A549 (cell line): ENCODE measurements around the gene KCNQ1. TPM values are rescaled to one million over a fixed set of nuclear protein-coding genes. Genes with fewer than 3 reads are reported as not detected.
A peak's percentile ranks its signal among the peaks of the same experiment; 100 is the strongest.

Source experiments
- ATAC-seq, 2 experiments: fragments of 200-7000 bp in 1 of 2; fragments of >200 bp in 1 of 2; cut with Nextera tagmentation in 1 of 2; cut with Tn5 transposase in 1 of 2; 3 replicates each; pipeline versions ENCODE4 v1.8.0 to v1.9.1; 2018 to 2020; ENCODE audit warnings: mild to moderate bottlenecking in 1 of 2, moderate library complexity in 1 of 2
- CTCF ChIA-PET: fragments of 300-600 bp; sonication (Branson Sonifier 250); formaldehyde crosslinking; extraction: SDS; loops from one replicate; lab custom pipeline; 2021; ENCODE audit warnings: antibody characterized with exemption, inconsistent platforms; lab: Yijun Ruan, JAX
- POLR2A ChIA-PET: fragments of 350-600 bp; formaldehyde crosslinking; extraction: SDS; loops from one replicate; lab custom pipeline; 2021; ENCODE audit warnings: antibody characterized with exemption, inconsistent platforms; lab: Yijun Ruan, JAX
- DNase-seq, 2 experiments: peaks; one replicate each; pipeline versions ENCODE4 v3.0.0 to v3.0.0-alpha.2; 2011 to 2016; ENCODE audit warnings: low read depth in 1 of 2, low spot score in 1 of 2
- FAIRE-seq: peaks from 2 replicates; lab custom pipeline; 2011; peaks lifted over from hg19 to GRCh38; lab: Jason Lieb, UNC
- H3K27ac ChIP-seq, 2 experiments: fragments of >200 bp; sonication (Bioruptor Twin); formaldehyde crosslinking; 3 replicates each; pipeline ENCODE4 v1.5.1; 2016 to 2017
- H3K4me1 ChIP-seq: fragments of >200 bp; sonication (Bioruptor Twin); formaldehyde crosslinking; 3 replicates; pipeline ENCODE4 v1.6.1; 2016
- H3K4me2 ChIP-seq: fragments of >200 bp; sonication (Bioruptor Twin); formaldehyde crosslinking; 3 replicates; pipeline ENCODE4 v1.6.1; 2016
- H3K4me3 ChIP-seq: fragments of >200 bp; sonication (Bioruptor Twin); formaldehyde crosslinking; 3 replicates; pipeline ENCODE4 v1.5.1; 2016
- H3K9me3 ChIP-seq: fragments of >200 bp; sonication (Bioruptor Twin); formaldehyde crosslinking; 3 replicates; pipeline ENCODE4 v1.6.1; 2016
- ATOH8 ChIP-seq: fragments of 250-450 bp; sonication (Bioruptor Pico); IDR thresholded peaks from 2 replicates; pipeline ENCODE4 v1.5.0; 2020; ENCODE audit warnings: low read depth, mild to moderate bottlenecking, moderate library complexity
- BHLHE40 ChIP-seq: IDR thresholded peaks from 2 replicates; pipeline ENCODE4 v1.6.1; 2012; ENCODE audit warnings: low read depth, low read length, inconsistent platforms
- CTCF ChIP-seq: fragments of >200 bp; sonication (Bioruptor Twin); formaldehyde crosslinking; IDR thresholded peaks from 3 replicates; pipeline ENCODE4 v1.5.1; 2016
- EHF ChIP-seq: fragments of 250-450 bp; sonication (Bioruptor Pico); IDR thresholded peaks from 2 replicates; pipeline ENCODE4 v1.5.0; 2020; ENCODE audit warnings: mild to moderate bottlenecking
- EHMT2 ChIP-seq: fragments of 200-600 bp; sonication (generic); IDR thresholded peaks from 2 replicates; pipeline ENCODE4 v1.6.1; 2016; ENCODE audit warnings: antibody characterized with exemption, low read depth, mild to moderate bottlenecking, moderate library complexity
- ESRRA ChIP-seq: fragments of 150-350 bp; IDR thresholded peaks from 2 replicates; pipeline ENCODE4 v1.6.1; 2014; ENCODE audit warnings: mild to moderate bottlenecking, low read length, borderline replicate concordance
- GATA3 ChIP-seq: IDR thresholded peaks from 2 replicates; pipeline ENCODE4 v1.6.1; 2012; ENCODE audit warnings: borderline replicate concordance
- HDAC2 ChIP-seq: fragments of 200-600 bp; sonication (generic); IDR thresholded peaks from 2 replicates; pipeline ENCODE4 v1.6.1; 2016
- JUNB ChIP-seq: fragments of >200 bp; sonication (Bioruptor Twin); formaldehyde crosslinking; IDR thresholded peaks from 2 replicates; pipeline ENCODE4 v1.6.1; 2016
- KDM1A ChIP-seq: fragments of 200-600 bp; sonication (generic); IDR thresholded peaks from 2 replicates; pipeline ENCODE4 v1.6.1; 2016; ENCODE audit warnings: low read depth, mild to moderate bottlenecking
- KDM5A ChIP-seq: fragments of 200-600 bp; sonication (generic); IDR thresholded peaks from 2 replicates; pipeline ENCODE4 v1.6.1; 2016; ENCODE audit warnings: antibody characterized with exemption, mild to moderate bottlenecking
- MAX ChIP-seq: IDR thresholded peaks from 2 replicates; pipeline ENCODE4 v1.6.1; 2012
- NFE2L2 ChIP-seq: fragments of 150-350 bp; conservative IDR thresholded peaks from 2 replicates; pipeline ENCODE4 v1.6.1; 2014; ENCODE audit warnings: low read length
- NPAS2 ChIP-seq: fragments of 250-450 bp; sonication (Bioruptor Pico); IDR thresholded peaks from 2 replicates; pipeline ENCODE4 v1.8.0; 2022; ENCODE audit warnings: mild to moderate bottlenecking, moderate library complexity, borderline replicate concordance
- PHF8 ChIP-seq: fragments of 200-600 bp; sonication (generic); IDR thresholded peaks from 2 replicates; pipeline ENCODE4 v1.6.1; 2016; ENCODE audit warnings: low read depth, mild to moderate bottlenecking, antibody characterized with exemption, moderate library complexity, borderline replicate concordance
- POLR2AphosphoS2 ChIP-seq: conservative IDR thresholded peaks from 2 replicates; pipeline ENCODE4 v1.6.1; 2012; ENCODE audit warnings: low read length, improper control_type of control experiment, inconsistent platforms
- RAD21 ChIP-seq, 2 experiments: fragments of >200 bp in 1 of 2; sonication (Bioruptor Twin) in 1 of 2; formaldehyde crosslinking in 1 of 2; IDR thresholded peaks in 1 of 2; conservative IDR thresholded peaks in 1 of 2; 2 replicates in 1 of 2; 3 replicates in 1 of 2; pipeline ENCODE4 v1.6.1; 2012 to 2018; ENCODE audit warnings: inconsistent platforms in 1 of 2
- REST ChIP-seq: fragments of 200-600 bp; sonication (generic); IDR thresholded peaks from 2 replicates; pipeline ENCODE4 v1.6.1; 2016; ENCODE audit warnings: antibody characterized with exemption, mild to moderate bottlenecking, moderate library complexity
- SREBF2 ChIP-seq: fragments of 450-650 bp; IDR thresholded peaks from 2 replicates; pipeline ENCODE4 v1.6.1; 2014; ENCODE audit warnings: mild to moderate bottlenecking, moderate library complexity
- TFCP2L1 ChIP-seq: fragments of 250-450 bp; sonication (Bioruptor Pico); IDR thresholded peaks from 2 replicates; pipeline ENCODE4 v1.5.0; 2021; ENCODE audit warnings: mild to moderate bottlenecking
- WGBS: methylation state at CpG from one replicate; pipeline ENCODE4 v1.1.6; 2017; ENCODE audit errors: missing lambda C conversion rate; 5-methylcytosine and 5-hydroxymethylcytosine counted together
- polyA plus RNA-seq, 4 experiments: library from polyadenylated mRNA; depleted of rRNA in 3 of 4; stranded (reverse); fragments of >200 nt; fragmentation: RNase III in 1 of 4; extraction: RNeasy Plus Mini Kit Qiagen cat#74134 plus additional on column Dnase treatment in 1 of 4; gene quantifications; 2 replicates in 3 of 4; 3 replicates in 1 of 4; pipeline ENCODE4 v1.2.3, GENCODE V29; 2011 to 2017

KCNQ1 gene
- polyA plus RNA-seq, 2 of the 4 experiments (the other 2 are of a cell fraction) = 0.14 to 0.17 TPM

- CTCF ChIA-PET = interaction anchor here (1.1 to 4.7 kb wide), 2 partner anchors 34 to 321 kb away, joined by 3 to 32 read pairs; no protein-coding TSS in a partner anchor
- H3K4me3 ChIP-seq = no peak overlapping the region
- DNase-seq (no peak), ATAC-seq (no peak), FAIRE-seq (no peak)
- peak in 1 of 2 experiments; percentile 23; a peak in 1 of 5 replicates for TF ChIP-seq RAD21 (conservative IDR thresholded peaks at IDR 0.05 in 1 of 2, IDR thresholded peaks at IDR 0.05 in 1 of 2)
- TF ChIP-seq BHLHE40 = no peak
- no peak for TF ChIP-seq NFE2L2
- TF ChIP-seq CTCF = no peak
- no peak for TF ChIP-seq KDM1A
- no peak for TF ChIP-seq SREBF2
- no peak for TF ChIP-seq KDM5A
- TF ChIP-seq TFCP2L1 (CRISPR knock-in tag) = no peak
- no peak overlapping the region for H3K4me2 ChIP-seq
- POLR2A ChIA-PET = no interaction called here
- no peaks in the 10 kb centered on the region for H3K9me3 ChIP-seq
- WGBS = 78% methylated on average over 10 of the region's 16 CpGs
- H3K27ac ChIP-seq = no peak overlapping the region
- H3K4me1 ChIP-seq = no peaks in the 10 kb centered on the region
Observed at GRCh38 chr11:2566223-2567025, 121.6 kb downstream of the KCNQ1 start.

- ChIA-PET POLR2A (no interaction called here), CTCF (interaction anchor here (1.1 to 4.7 kb wide), 3 partner anchors 12 to 321 kb away, joined by 3 to 32 read pairs (median 6); no protein-coding TSS in a partner anchor)
- FAIRE-seq (no peak), ATAC-seq (no peak), DNase-seq (no peak)
- 81% methylated on average over 3 of the region's 5 CpGs for WGBS
- H3K4me1 ChIP-seq = no peaks in the 10 kb centered on the region
- H3K4me2 ChIP-seq = no peak overlapping the region
- no peak for TF ChIP-seq ESRRA
- no peak for TF ChIP-seq EHF (CRISPR knock-in tag)
- TF ChIP-seq PHF8 = no peak
- no peak for TF ChIP-seq MAX
- no peak for TF ChIP-seq KDM5A
- no peak for TF ChIP-seq EHMT2
- no peak for TF ChIP-seq KDM1A
- no peak overlapping the region for H3K4me3 ChIP-seq
- peak overlapping the region in 1 of 2 experiments; percentile 11; a peak in 1 of 6 replicates for H3K27ac ChIP-seq
- H3K9me3 ChIP-seq = no peaks in the 10 kb centered on the region
Observed at GRCh38 chr11:2567026-2567671, 122.3 kb downstream of the KCNQ1 start.

GRCh38 chr11:2569321-2569721 is 124.5 kb downstream of the KCNQ1 start:
- WGBS = 77% methylated on average over 9 of the region's 14 CpGs
- ATAC-seq (no peak), DNase-seq (no peak), FAIRE-seq (no peak)
- ChIA-PET CTCF (interaction anchor here (0.7 to 4.7 kb wide), 3 partner anchors 15 to 308 kb away, joined by 3 to 32 read pairs (median 6); no protein-coding TSS in a partner anchor), POLR2A (no interaction called here)
- no peak overlapping the region for H3K27ac ChIP-seq
- H3K4me1 ChIP-seq = no peaks in the 10 kb centered on the region
- no peak overlapping the region for H3K4me3 ChIP-seq
- TF ChIP-seq POLR2AphosphoS2 (no peak), REST (no peak), JUNB (no peak), NPAS2 (CRISPR knock-in tag) (no peak), GATA3 (no peak), KDM1A (no peak), MAX (no peak), HDAC2 (no peak), ATOH8 (CRISPR knock-in tag) (no peak)
- TF ChIP-seq, all 56 proteins: peak for 0
- no peak overlapping the region for H3K4me2 ChIP-seq
- no peaks in the 10 kb centered on the region for H3K9me3 ChIP-seq
